GM19025 (cell line): ENCODE data around the gene CD99L2.
A peak's percentile ranks its signal among the peaks of the same experiment; 100 is the strongest.

Experiments used
- ATAC-seq: cut with Tn5 transposase; IDR thresholded peaks from one replicate; pipeline ENCODE4 v1.9.1; 2021; ENCODE audit warnings: mild to moderate bottlenecking, low read depth, moderate library complexity; ENCODE audit not compliant: unreplicated experiment

CD99L2 gene

GRCh38 chrX:150806827-150807226, 91.6 kb downstream of the CD99L2 start:
- no peak for ATAC-seq

- ATAC-seq = no peak
Observed at GRCh38 chrX:150805736-150806135, 92.7 kb downstream of the CD99L2 start.

DNA sequence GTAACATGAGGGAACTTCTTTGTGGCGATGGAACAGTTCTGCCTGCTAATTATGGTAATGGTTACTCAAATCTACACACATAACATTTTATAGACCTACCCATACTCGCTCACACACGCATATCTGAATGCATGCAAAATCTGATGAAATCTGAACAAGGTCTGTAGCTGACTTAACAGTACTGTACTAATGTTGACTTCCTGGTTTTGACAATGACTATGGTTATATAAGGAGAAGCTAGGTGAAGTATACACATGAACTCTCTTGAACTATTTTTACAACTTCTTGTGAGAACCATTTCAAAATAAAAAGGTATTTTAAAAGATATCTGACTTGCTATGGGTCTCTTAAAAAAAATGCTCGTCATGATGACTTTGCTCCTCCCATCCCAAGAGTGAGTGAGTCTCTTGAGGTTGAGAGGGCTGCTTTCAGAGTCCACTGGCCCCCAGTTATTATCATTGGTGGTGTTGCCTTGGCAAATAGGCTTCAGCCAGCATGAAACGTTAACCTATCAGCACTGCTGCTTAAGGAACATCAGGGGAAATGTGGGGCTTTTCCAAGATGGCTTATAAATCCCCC, 105.4 kb downstream of the CD99L2 start:
- ATAC-seq = no peak

GRCh38 chrX:150790021-150790420, 108.4 kb downstream of the CD99L2 start:
- no peak for ATAC-seq

DNA sequence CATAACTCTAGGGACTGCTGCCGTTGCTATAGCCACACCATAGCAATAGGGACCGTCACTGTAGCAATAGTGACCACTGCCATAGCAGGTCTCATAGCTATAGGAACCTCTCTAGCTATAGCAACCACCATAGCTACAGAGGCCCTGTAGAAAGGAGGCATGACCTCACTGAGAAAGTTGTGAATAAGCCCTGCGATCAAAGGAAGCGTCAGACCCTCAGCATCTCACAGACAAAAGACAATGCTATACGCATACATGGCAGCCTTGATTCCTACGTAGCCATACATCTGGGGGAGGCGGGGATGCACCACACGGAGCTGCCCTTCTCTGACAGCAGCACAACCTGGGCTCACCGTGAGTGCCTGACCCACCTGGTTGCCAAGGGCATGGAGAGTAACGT, 116.8 kb downstream of the CD99L2 start:
- ATAC-seq = no peak

DNA sequence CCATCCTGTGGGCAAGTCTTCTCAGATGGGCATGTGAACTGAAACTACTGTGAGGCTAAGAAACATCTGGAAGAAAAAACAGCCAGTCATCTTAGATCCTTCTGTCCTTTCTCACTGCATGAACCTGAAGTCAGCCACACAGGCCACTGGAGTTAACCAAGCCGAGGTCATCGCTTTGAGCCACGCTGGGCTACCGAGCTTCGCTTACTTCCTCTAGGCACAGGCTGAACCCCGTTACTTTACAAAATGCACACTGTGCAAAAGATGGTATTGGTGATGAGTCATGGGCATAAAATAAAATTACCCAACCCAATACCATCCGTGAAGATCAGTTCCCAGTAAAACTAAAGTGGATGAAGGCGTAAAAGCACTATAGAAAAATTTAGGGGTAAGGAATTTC, 119.1 kb downstream of the CD99L2 start:
- no peak for ATAC-seq

DNA sequence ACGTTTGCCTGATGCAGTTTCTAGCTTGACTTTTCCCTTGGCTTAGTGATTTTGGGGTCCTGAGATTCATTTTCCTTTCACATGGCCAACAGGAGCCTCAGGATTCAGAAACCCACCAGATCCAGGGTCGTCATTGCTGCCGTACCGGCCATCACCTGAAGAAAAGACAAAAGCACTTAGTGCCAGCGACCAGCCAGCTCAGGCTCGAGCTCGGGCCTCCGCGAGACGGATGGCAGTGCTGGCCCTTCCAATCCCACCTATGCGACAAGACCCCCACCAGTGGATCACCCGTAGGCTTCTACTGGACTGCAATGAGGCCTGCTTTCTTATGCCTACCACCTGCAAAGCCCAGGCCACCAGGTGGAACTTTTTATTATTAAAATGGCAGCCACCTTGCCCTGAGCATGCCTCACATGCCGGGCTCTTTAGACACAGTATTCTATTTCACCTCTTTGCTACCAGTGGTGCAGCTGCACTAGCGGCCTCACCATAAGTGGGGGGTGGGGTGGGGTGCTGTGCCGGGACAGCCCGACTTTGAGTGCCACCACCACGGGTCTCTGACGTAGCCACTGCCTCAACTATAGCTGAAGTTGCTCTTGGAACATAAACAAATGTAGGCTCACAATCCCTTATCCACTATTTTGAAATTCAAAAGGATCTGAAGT, 121.0 kb downstream of the CD99L2 start:
- no peak for ATAC-seq

- ATAC-seq = no peak
Observed at GRCh38 chrX:150775569-150776350, 122.7 kb downstream of the CD99L2 start.

DNA sequence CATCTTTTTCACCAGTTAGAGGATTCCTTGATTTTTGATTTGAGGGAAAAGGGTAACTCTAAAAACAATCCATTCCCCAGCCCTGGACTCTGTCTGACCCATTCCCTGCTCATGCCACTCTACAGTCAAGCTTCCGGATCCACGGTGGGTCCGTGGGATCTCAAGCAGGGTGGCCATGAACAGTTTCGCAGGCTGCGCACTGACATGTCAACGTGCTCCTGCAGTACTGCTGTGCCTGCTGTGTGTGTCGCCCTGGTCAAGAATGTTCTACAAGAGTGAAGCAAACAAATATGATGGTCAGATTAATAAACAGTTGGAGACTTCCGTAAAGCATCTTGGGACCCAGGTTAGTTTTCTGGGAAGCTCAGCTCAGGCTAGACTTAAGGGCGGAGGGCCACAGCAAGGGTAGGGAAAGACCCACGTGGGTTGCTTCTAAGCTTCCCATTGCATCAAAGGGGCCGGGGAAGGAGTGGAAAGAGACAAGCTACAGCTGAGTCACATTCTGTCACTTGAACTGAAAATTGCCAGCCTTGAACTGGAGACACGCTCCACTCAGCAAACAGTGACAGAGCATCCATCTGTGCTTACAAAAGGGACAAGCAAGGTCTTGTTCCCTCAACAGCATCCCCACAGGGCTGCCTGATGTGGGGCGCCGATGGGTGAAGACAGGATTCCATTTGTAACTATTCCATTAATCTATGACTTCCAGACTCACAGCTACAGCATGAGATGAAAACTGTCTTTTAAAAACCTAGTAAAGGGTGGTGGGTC, 123.5 kb downstream of the CD99L2 start:
- no peak for ATAC-seq

DNA sequence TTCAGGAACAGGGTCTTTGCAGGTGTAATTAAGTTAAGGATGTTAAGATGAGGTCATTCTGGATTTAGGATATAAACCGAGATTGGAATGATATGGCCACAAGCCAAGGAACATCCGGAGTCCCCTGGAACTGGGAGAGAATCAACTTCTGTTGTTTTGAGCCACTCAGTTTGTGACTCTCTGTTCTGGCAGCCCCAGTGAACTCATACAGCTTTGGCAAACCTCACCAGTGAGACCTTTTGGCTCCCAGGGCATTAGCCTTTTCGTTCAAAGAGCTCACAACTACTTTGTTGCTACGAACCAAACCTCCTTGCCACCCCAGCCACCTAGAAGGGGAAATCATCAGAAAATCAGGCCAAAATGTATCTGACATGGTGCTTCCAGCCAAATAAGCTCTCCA, 124.8 kb downstream of the CD99L2 start:
- ATAC-seq = no peak

DNA sequence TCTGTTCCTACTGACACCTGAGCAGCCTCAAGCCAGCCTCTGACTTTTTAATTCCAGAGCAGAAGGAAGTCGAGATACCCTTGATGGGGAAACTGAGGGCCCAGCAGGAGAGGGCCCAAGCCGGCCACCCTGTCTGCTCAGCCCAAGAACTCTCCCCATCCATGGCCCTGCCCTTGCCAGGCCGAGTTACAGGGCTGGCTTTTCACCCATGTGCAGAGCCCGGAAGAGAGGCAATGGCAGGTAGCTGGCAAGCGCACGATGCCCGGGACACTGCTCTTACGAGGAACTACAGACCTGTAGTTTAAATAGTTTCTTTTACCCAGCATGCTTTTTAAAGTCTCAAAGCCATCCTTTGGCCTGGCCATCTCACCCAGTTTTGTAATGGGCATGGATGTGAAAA, 125.4 kb downstream of the CD99L2 start:
- ATAC-seq = no peak

GRCh38 chrX:150772150-150772970, 126.1 kb downstream of the CD99L2 start:
- peak; percentile 88 for ATAC-seq

DNA sequence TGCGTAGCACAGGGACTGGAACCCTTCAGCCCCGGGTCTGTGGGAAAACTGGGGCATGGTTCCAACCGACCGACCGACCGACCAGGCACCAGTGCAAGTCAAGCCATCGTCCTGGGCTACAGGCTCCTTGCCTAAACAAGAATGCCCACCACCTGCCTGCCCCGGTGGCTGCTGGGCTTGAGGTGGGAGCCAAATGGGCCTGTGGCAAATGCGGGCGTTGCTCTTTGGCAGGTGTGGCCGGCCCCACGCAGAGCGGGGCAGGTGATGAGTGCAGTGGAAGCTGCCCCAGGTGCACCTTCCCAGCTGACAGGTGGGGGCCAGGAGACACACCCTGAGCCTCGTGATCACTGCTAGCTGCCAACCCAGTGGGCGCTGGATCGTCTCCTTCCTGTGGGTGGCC, 127.4 kb downstream of the CD99L2 start:
- no peak for ATAC-seq

DNA sequence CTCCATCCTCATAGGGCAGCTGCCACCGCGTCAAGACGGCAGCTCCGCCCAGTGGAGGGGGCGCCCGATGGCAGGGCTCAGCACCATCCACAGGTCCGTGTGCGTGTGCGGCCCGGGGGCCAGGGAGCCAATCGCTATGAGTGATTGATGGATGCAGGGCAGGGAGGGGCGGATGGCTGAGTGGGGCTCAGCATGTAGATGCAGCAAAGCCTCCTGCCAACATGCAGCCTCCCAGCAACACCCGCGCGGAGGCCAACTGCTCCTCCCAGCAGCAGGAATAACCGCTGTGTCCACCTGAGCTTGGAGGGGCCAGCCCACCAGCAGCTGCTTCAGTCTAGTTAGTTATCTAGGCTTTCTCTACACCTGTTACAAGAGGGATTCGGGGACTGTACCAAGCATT, 127.8 kb downstream of the CD99L2 start:
- ATAC-seq = no peak

GRCh38 chrX:150769408-150769807, 129.1 kb downstream of the CD99L2 start:
- no peak for ATAC-seq

DNA sequence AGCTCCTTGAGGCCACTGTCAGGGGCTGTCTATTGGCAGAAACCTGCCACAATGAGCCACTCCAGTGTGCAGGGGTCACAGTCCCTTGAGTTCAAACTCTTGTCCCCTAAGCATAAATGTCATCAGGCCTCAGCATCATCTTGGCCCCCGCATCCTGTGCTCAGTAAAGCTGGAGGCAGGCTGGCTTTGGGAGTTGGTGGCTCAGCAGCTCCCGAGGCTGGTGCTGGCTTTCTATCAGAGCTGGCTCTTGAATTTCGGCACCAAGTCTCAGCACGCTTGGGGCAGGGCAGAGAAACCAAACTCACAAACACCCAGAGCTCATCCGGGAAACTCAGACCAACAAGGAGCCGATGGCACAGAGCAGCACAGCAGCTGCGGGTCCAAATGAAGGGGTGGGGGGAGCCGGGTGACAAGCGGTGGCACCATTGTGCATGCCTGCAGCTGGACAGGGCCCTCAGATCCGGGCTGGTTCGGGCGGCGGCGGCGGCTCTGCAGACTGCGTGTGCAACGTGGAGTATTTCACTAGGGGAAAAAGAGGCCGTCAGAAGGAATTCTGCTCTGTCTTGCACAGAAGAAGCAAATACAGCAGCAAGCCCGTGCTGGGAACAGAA, 129.8 kb downstream of the CD99L2 start:
- no peak for ATAC-seq

GRCh38 chrX:150768132-150768485, 130.4 kb downstream of the CD99L2 start:
- ATAC-seq = no peak

GRCh38 chrX:150767475-150768131, 130.9 kb downstream of the CD99L2 start:
- ATAC-seq = no peak

- no peak for ATAC-seq
Observed at GRCh38 chrX:150767045-150767395, 131.4 kb downstream of the CD99L2 start.
